OCI-LY7 (cell line): ENCODE measurements around the gene PTX4. TPM values are rescaled to one million over a fixed set of nuclear protein-coding genes. Genes with fewer than 3 reads are reported as not detected.
A peak's percentile ranks its signal among the peaks of the same experiment; 100 is the strongest.

Experiments used
- BruUV-seq: library from RNA; stranded (reverse); fragments of 400-500 nt; replicated peaks from 2 replicates; lab custom pipeline; 2021; lab: Mats Ljungman, UMichigan
- CTCF ChIA-PET: fragments of 300-600 bp; sonication (Branson Sonifier 250); formaldehyde crosslinking; loops from one replicate; lab custom pipeline; 2022; ENCODE audit warnings: antibody characterized with exemption; ENCODE audit not compliant: unreplicated experiment; lab: Charles Lee
- POLR2A ChIA-PET: fragments of 300-600 bp; sonication (Branson Sonifier 250); formaldehyde crosslinking; loops from one replicate; lab custom pipeline; 2022; ENCODE audit warnings: antibody characterized with exemption; lab: Charles Lee
- DNase-seq: peaks from one replicate; pipeline ENCODE4 v3.0.0-alpha.2; 2015; ENCODE audit warnings: low spot score
- H2AFZ ChIP-seq: fragments of 200-600 bp; sonication (generic), shearing (Covaris generic); 2 replicates; pipeline ENCODE4 v1.6.1; 2014; ENCODE audit warnings: mild to moderate bottlenecking, antibody characterized with exemption, low read length, moderate library complexity
- H3K27ac ChIP-seq: fragments of 200-600 bp; sonication (generic); 2 replicates; pipeline ENCODE4 v1.5.1; 2014; ENCODE audit warnings: mixed run types, low read depth, mild to moderate bottlenecking, moderate library complexity, low read length, inconsistent platforms; ENCODE audit not compliant: poor library complexity, severe bottlenecking
- H3K36me3 ChIP-seq: fragments of 200-600 bp; sonication (generic); 2 replicates; pipeline ENCODE4 v1.6.1; 2014; ENCODE audit warnings: mild to moderate bottlenecking, antibody characterized with exemption, low read length, moderate library complexity, mixed read lengths; ENCODE audit not compliant: insufficient read depth
- H3K4me1 ChIP-seq: fragments of 200-600 bp; sonication (generic); 2 replicates; pipeline ENCODE4 v1.5.1; 2014; ENCODE audit warnings: mild to moderate bottlenecking, low read length; ENCODE audit not compliant: insufficient read depth, poor library complexity, severe bottlenecking
- H3K4me2 ChIP-seq: fragments of 200-600 bp; sonication (generic); 2 replicates; pipeline ENCODE4 v1.6.1; 2014; ENCODE audit warnings: mild to moderate bottlenecking, low read length
- H3K4me3 ChIP-seq: fragments of 200-600 bp; sonication (generic); 2 replicates; pipeline ENCODE4 v1.5.1; 2014; ENCODE audit warnings: mild to moderate bottlenecking, low read depth, low read length; ENCODE audit not compliant: poor library complexity, severe bottlenecking
- H3K79me2 ChIP-seq: fragments of 200-600 bp; sonication (generic); 2 replicates; pipeline ENCODE4 v1.6.1; 2016; ENCODE audit warnings: low read depth, mild to moderate bottlenecking, low read length, moderate library complexity, mixed read lengths; ENCODE audit not compliant: insufficient read depth
- H3K9me2 ChIP-seq: fragments of 200-600 bp; sonication (generic); 2 replicates; pipeline ENCODE4 v1.6.1; 2016; ENCODE audit warnings: mild to moderate bottlenecking, low read length, mixed read lengths; ENCODE audit not compliant: insufficient read depth
- H3K9me3 ChIP-seq: fragments of 200-600 bp; sonication (generic); 2 replicates; pipeline ENCODE4 v1.6.1; 2014; ENCODE audit warnings: mild to moderate bottlenecking, mixed run types, low read length, mixed read lengths
- H4K20me1 ChIP-seq: fragments of 200-600 bp; sonication (generic); 2 replicates; pipeline ENCODE4 v1.6.1; 2014; ENCODE audit warnings: mild to moderate bottlenecking, antibody characterized with exemption, low read length, moderate library complexity, mixed read lengths; ENCODE audit not compliant: insufficient read depth
- CTCF ChIP-seq: fragments of 200-600 bp; sonication (generic); conservative IDR thresholded peaks from 2 replicates; pipeline ENCODE4 v1.5.1; 2014; ENCODE audit warnings: mild to moderate bottlenecking, antibody characterized with exemption, low read length, moderate library complexity, mixed read lengths
- EZH2phosphoT487 ChIP-seq: fragments of 200-600 bp; sonication (generic); IDR thresholded peaks from 2 replicates; pipeline ENCODE4 v1.6.1; 2018; ENCODE audit warnings: low read depth, borderline replicate concordance, mild to moderate bottlenecking, mixed run types, antibody characterized with exemption, low read length, moderate library complexity, mixed read lengths
- intact Hi-C: fragments of 100-400 bp; cut with micrococcal nuclease; formaldehyde crosslinking; loops from one replicate; pipeline ENCODE4 v1.10.0; 2022; ENCODE audit not compliant: unreplicated experiment
- total RNA-seq, 2 experiments: library from RNA; depleted of rRNA in 1 of 2; stranded (reverse); fragments of >200 nt in 1 of 2; shearing (Covaris generic) in 1 of 2; gene quantifications; 2 replicates each; pipeline ENCODE4 v1.2.3, GENCODE V29; 2014 to 2022

PTX4 gene
- total RNA-seq, 2 experiments from 2014 or later, result not detected

DNA sequence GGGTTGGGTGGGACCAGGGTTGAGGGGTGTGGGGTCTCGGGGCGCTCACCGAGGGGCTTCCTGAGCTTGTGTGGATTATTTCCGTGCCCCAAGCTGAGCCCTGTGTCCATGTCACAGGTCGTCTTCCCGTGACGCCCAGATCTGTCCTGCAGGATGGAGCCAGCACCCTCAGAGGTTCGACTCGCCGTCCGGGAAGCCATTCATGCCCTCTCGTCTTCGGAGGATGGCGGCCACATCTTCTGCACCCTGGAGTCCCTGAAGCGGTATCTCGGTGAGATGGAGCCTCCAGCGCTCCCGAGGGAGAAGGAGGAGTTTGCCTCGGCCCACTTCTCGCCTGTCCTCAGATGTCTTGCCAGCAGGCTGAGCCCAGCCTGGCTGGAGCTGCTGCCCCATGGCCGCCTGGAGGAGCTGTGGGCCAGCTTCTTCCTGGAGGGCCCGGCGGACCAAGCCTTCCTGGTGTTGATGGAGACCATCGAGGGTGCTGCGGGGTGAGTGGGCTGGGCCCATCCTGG, 5.4 kb upstream of the PTX4 start:
- peak; percentile 7 for DNase-seq
- Histone ChIP-seq H3K9me2 (no peaks in the 10 kb centered on the region), H4K20me1 (no peaks in the 10 kb centered on the region), H3K36me3 (peaks cover 43% of the 10 kb centered on the region), H3K4me2 (peak overlapping the region; percentile 80), H3K9me3 (no peaks in the 10 kb centered on the region), H3K4me3 (peak overlapping the region; percentile 90), H3K4me1 (peaks cover 16% of the 10 kb centered on the region), H2AFZ (no peak overlapping the region), H3K27ac (no peak overlapping the region), H3K79me2 (peaks cover 7% of the 10 kb centered on the region; the same call in 1 of the 2 replicates)
- TF ChIP-seq EZH2phosphoT487 (no peak), CTCF (no peak)
- intact Hi-C loops, result loop anchor here (5.0 kb wide), 1 partner anchor 118 kb away; the partner anchor contains the start of genes CRAMP1 and IFT140
- POLR2A ChIA-PET, result no interaction called here
- no TSS peak for BruUV-seq
- CTCF ChIA-PET, result no interaction called here

DNA sequence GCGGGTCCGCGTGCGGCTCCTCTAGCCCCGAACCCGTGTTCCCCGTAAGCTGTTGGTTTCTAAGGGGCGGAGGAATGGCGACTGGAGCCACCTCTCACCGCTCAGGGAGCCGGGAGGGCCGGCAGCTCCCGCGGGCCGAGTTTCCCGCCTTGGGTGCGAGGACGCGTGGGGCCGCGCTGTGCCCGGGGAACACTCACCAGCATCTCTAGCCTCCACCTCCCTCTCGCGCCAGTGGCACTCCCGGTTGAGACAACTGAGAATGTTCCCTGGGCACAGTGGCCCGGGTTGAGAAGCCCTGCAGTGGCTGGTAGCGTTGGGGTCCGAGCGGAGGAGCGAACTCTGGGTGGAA, 5.0 kb upstream of the PTX4 start:
- Histone ChIP-seq H2AFZ (peak overlapping the region; percentile 42), H3K27ac (peak overlapping the region; percentile 49), H3K79me2 (peaks cover 7% of the 10 kb centered on the region; the same call in 1 of the 2 replicates), H3K9me3 (no peaks in the 10 kb centered on the region), H3K4me3 (peak overlapping the region; percentile 90), H3K4me1 (peaks cover 16% of the 10 kb centered on the region), H3K9me2 (no peaks in the 10 kb centered on the region), H4K20me1 (no peaks in the 10 kb centered on the region), H3K4me2 (peak overlapping the region; percentile 80), H3K36me3 (peaks cover 38% of the 10 kb centered on the region)
- BruUV-seq, result TSS peak; percentile 74
- peak; percentile 35 for DNase-seq
- CTCF ChIA-PET, result no interaction called here
- intact Hi-C loops, result loop anchor here (5.0 kb wide), 1 partner anchor 119 kb away; the partner anchor contains the start of genes CRAMP1 and IFT140
- POLR2A ChIA-PET, result no interaction called here
- no peak for TF ChIP-seq EZH2phosphoT487
- no peak for TF ChIP-seq CTCF
